PC-3 (cell line): ENCODE results near the gene MTFMT. TPM values are rescaled to one million over a fixed set of nuclear protein-coding genes. Genes with fewer than 3 reads are reported as not detected.

Experiments used
- ATAC-seq: fragments of 200-7000 bp; cut with Tn5 transposase; 2 replicates; pipeline ENCODE4 v1.9.1; 2020; ENCODE audit warnings: mild to moderate bottlenecking, moderate library complexity
- BruUV-seq: library from RNA; stranded (reverse); fragments of 400-500 nt; replicated peaks from 2 replicates; lab custom pipeline; 2021; lab: Mats Ljungman, UMichigan
- CTCF ChIA-PET: fragments of 300-600 bp; sonication (Branson Sonifier 250); formaldehyde crosslinking; loops from one replicate; lab custom pipeline; 2022; ENCODE audit warnings: antibody characterized with exemption; lab: Charles Lee
- POLR2A ChIA-PET: fragments of 300-600 bp; sonication (Branson Sonifier 250); formaldehyde crosslinking; loops from one replicate; lab custom pipeline; 2022; ENCODE audit warnings: antibody characterized with exemption; ENCODE audit not compliant: unreplicated experiment; lab: Charles Lee
- DNase-seq: peaks from one replicate; pipeline ENCODE4 v3.0.0-alpha.2; 2015
- H2AFZ ChIP-seq: fragments of 300-600 bp; sonication (generic); 2 replicates; pipeline ENCODE4 v1.6.0; 2016; ENCODE audit warnings: antibody characterized with exemption, low read length
- H3F3A ChIP-seq: fragments of 300-600 bp; sonication (generic); one replicate; pipeline ENCODE4 v1.6.0; 2017; ENCODE audit warnings: antibody characterized with exemption, low read length, control low read depth, mild to moderate bottlenecking; ENCODE audit not compliant: unreplicated experiment
- H3K27ac ChIP-seq: fragments of 300-600 bp; sonication (generic); 2 replicates; pipeline ENCODE4 v1.5.1; 2016; ENCODE audit warnings: mild to moderate bottlenecking, low read length
- H3K27me3 ChIP-seq: fragments of 300-600 bp; sonication (generic); 2 replicates; pipeline ENCODE4 v1.6.1; 2016; ENCODE audit warnings: low read length, mixed read lengths
- H3K36me3 ChIP-seq: fragments of 300-600 bp; sonication (generic); 2 replicates; pipeline ENCODE4 v1.6.1; 2016; ENCODE audit warnings: low read depth, mixed run types, low read length, mixed read lengths
- H3K4me1 ChIP-seq: fragments of 300-600 bp; sonication (generic); 2 replicates; pipeline ENCODE4 v1.5.1; 2016; ENCODE audit warnings: low read length; ENCODE audit not compliant: insufficient read depth
- H3K4me2 ChIP-seq: fragments of 300-600 bp; sonication (generic); 2 replicates; pipeline ENCODE4 v1.6.0; 2016; ENCODE audit warnings: low read length
- H3K4me3 ChIP-seq: fragments of 300-600 bp; sonication (generic); 2 replicates; pipeline ENCODE4 v1.5.1; 2016; ENCODE audit warnings: mild to moderate bottlenecking, low read length, mixed read lengths
- H3K79me2 ChIP-seq: fragments of 300-600 bp; sonication (generic); 2 replicates; pipeline ENCODE4 v1.6.1; 2017; ENCODE audit warnings: low read length, mixed read lengths
- H3K9ac ChIP-seq: fragments of 300-600 bp; sonication (generic); 2 replicates; pipeline ENCODE4 v1.6.0; 2016; ENCODE audit warnings: mild to moderate bottlenecking, low read length
- H3K9me2 ChIP-seq: fragments of 300-600 bp; sonication (generic); replicated peaks from 2 replicates; pipeline ENCODE4 v1.6.1; 2016; ENCODE audit warnings: mixed run types, low read length, mixed read lengths
- H3K9me3 ChIP-seq: fragments of 300-600 bp; sonication (generic); 2 replicates; pipeline ENCODE4 v1.6.1; 2016; ENCODE audit warnings: low read length, mixed read lengths
- H4K20me1 ChIP-seq: fragments of 300-600 bp; sonication (generic); 2 replicates; pipeline ENCODE4 v1.6.1; 2016; ENCODE audit warnings: low read length, mixed read lengths
- EZH2 ChIP-seq: fragments of 300-600 bp; sonication (generic); IDR thresholded peaks from one replicate; pipeline ENCODE4 v1.6.1; 2017; ENCODE audit warnings: antibody characterized with exemption, mild to moderate bottlenecking, low read length; ENCODE audit not compliant: unreplicated experiment
- EZH2phosphoT487 ChIP-seq: fragments of 300-600 bp; sonication (generic); IDR thresholded peaks from 2 replicates; pipeline ENCODE4 v1.6.1; 2018; ENCODE audit warnings: mild to moderate bottlenecking, antibody characterized with exemption, low read length, borderline replicate concordance
- intact Hi-C: fragments of 100-400 bp; cut with micrococcal nuclease; formaldehyde crosslinking; loops from 2 replicates; pipeline ENCODE4 v1.9.0; 2023
- total RNA-seq: library from RNA; depleted of rRNA; stranded (reverse); fragments of >200 nt; gene quantifications from 2 replicates; pipeline ENCODE4 v1.2.3, GENCODE V29; 2014
- TF ChIP-seq, protein P1 (sequence below): fragments of 300-600 bp; sonication (generic); conservative IDR thresholded peaks from 2 replicates; pipeline ENCODE4 v1.5.1; 2017; ENCODE audit warnings: antibody characterized with exemption, low read depth, mild to moderate bottlenecking, low read length

Gene MTFMT
- total RNA-seq, 1 experiment from 2014 or later = 15.5 TPM

GRCh38 chr15:65058394-65059368 lies 29.2 kb upstream of the MTFMT start:
- peaks cover 17% of the 10 kb centered on the region for H3K4me1 ChIP-seq
- POLR2A ChIA-PET = no interaction called here
- no peaks in the 10 kb centered on the region for H4K20me1 ChIP-seq
- TF ChIP-seq, protein P1, sequence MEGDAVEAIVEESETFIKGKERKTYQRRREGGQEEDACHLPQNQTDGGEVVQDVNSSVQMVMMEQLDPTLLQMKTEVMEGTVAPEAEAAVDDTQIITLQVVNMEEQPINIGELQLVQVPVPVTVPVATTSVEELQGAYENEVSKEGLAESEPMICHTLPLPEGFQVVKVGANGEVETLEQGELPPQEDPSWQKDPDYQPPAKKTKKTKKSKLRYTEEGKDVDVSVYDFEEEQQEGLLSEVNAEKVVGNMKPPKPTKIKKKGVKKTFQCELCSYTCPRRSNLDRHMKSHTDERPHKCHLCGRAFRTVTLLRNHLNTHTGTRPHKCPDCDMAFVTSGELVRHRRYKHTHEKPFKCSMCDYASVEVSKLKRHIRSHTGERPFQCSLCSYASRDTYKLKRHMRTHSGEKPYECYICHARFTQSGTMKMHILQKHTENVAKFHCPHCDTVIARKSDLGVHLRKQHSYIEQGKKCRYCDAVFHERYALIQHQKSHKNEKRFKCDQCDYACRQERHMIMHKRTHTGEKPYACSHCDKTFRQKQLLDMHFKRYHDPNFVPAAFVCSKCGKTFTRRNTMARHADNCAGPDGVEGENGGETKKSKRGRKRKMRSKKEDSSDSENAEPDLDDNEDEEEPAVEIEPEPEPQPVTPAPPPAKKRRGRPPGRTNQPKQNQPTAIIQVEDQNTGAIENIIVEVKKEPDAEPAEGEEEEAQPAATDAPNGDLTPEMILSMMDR = no peak
- TF ChIP-seq EZH2 = no peak
- no peak for TF ChIP-seq EZH2phosphoT487
- no peaks in the 10 kb centered on the region for H3K9me2 ChIP-seq
- H3K27ac ChIP-seq = no peak overlapping the region
- ATAC-seq (no peak), DNase-seq (no peak)
- intact Hi-C loops = loop anchor here (10.0 kb wide), 1 partner anchor 216 kb away; no protein-coding TSS in a partner anchor
- no TSS peak for BruUV-seq
- CTCF ChIA-PET = no interaction called here
- no peaks in the 10 kb centered on the region for H3K36me3 ChIP-seq
- no peak overlapping the region for H3K9ac ChIP-seq
- no peaks in the 10 kb centered on the region for H3F3A ChIP-seq
- H3K9me3 ChIP-seq = no peaks in the 10 kb centered on the region
- H3K4me3 ChIP-seq = no peak overlapping the region
- H3K79me2 ChIP-seq = no peaks in the 10 kb centered on the region
- no peaks in the 10 kb centered on the region for H3K27me3 ChIP-seq
- H2AFZ ChIP-seq = no peak overlapping the region
- H3K4me2 ChIP-seq = no peak overlapping the region

DNA sequence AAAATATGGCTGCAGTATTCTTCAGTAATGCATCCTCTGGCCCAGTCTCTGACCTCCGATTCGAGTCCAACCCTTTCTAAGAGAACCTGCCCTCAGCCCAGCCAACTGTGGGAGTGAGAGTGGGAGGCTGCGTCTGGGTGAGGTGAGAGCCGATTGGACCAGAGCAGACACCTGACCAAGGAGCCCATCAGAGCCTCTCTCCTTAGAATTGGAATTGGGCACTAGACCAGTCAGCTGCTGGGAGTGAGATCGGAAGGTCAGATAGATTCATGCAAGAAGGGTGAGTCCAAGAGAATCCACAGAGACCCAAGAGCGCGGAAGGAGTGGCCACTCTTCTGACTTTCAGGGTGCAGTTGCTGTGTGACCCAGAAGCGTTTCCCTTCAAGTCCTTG lies 28.1 kb upstream of the MTFMT start:
- intact Hi-C loops = loop anchor here (10.0 kb wide), 1 partner anchor 217 kb away; no protein-coding TSS in a partner anchor
- Histone ChIP-seq H3K4me1 (peaks cover 17% of the 10 kb centered on the region), H4K20me1 (no peaks in the 10 kb centered on the region), H2AFZ (no peak overlapping the region), H3F3A (no peaks in the 10 kb centered on the region), H3K9me3 (no peaks in the 10 kb centered on the region), H3K4me3 (no peak overlapping the region), H3K9ac (no peak overlapping the region), H3K79me2 (no peaks in the 10 kb centered on the region), H3K9me2 (no peaks in the 10 kb centered on the region), H3K27me3 (no peaks in the 10 kb centered on the region), H3K27ac (no peak overlapping the region), H3K4me2 (peak overlapping the region; percentile 43; the same call in 1 of the 2 replicates), H3K36me3 (no peaks in the 10 kb centered on the region)
- POLR2A ChIA-PET = no interaction called here
- CTCF ChIA-PET = no interaction called here
- no TSS peak for BruUV-seq
- DNase-seq = no peak
- no peak for ATAC-seq
- no peak for TF ChIP-seq EZH2
- TF ChIP-seq, protein P1 = no peak
- no peak for TF ChIP-seq EZH2phosphoT487
